SK-N-MC (cell line): ENCODE measurements around the gene PLEKHG2.

Experiments
- DNase-seq: peaks from one replicate; pipeline ENCODE4 v3.0.0-alpha.2; 2011; ENCODE audit warnings: low read depth, low spot score
- H3K27ac ChIP-seq: fragments of 200-600 bp; sonication (generic); 2 replicates; pipeline ENCODE4 v1.5.1; 2016; ENCODE audit warnings: mixed run types
- H3K36me3 ChIP-seq: fragments of 200-600 bp; sonication (generic); 2 replicates; pipeline ENCODE4 v1.6.1; 2017; ENCODE audit warnings: antibody characterized with exemption, low read length, mixed read lengths; ENCODE audit not compliant: insufficient read depth
- H3K4me3 ChIP-seq: fragments of 200-600 bp; sonication (generic); 2 replicates; pipeline ENCODE4 v1.5.1; 2016
- H3K9ac ChIP-seq: fragments of 200-600 bp; sonication (generic); 2 replicates; pipeline ENCODE4 v1.8.0; 2017; ENCODE audit warnings: mixed run types, mixed read lengths; ENCODE audit not compliant: insufficient read length
- H3K9me3 ChIP-seq: fragments of 200-600 bp; sonication (generic); 2 replicates; pipeline ENCODE4 v1.6.1; 2017; ENCODE audit warnings: low read depth, mild to moderate bottlenecking, antibody characterized with exemption, low read length, moderate library complexity, mixed read lengths
- EZH2 ChIP-seq: fragments of 200-600 bp; sonication (generic); IDR thresholded peaks from one replicate; pipeline ENCODE4 v1.6.1; 2017; ENCODE audit warnings: antibody characterized with exemption
- FOXP2 ChIP-seq: optimal IDR thresholded peaks from 2 replicates; pipeline ENCODE3; 2011; ENCODE audit warnings: mild to moderate bottlenecking, moderate library complexity; ENCODE audit not compliant: insufficient read depth; ENCODE audit errors: extremely low read length, control extremely low read depth
- POLR2AphosphoS5 ChIP-seq: IDR thresholded peaks from 2 replicates; pipeline ENCODE4 v1.6.1; 2012; ENCODE audit warnings: mild to moderate bottlenecking, low read depth, low read length, borderline replicate concordance

Gene PLEKHG2

GRCh38 chr19:39384839-39385568 is 27.5 kb upstream of the PLEKHG2 start:
- Histone ChIP-seq H3K36me3 (peaks cover 81% of the 10 kb centered on the region), H3K27ac (no peak overlapping the region), H3K9ac (no peak overlapping the region), H3K4me3 (no peak overlapping the region), H3K9me3 (no peaks in the 10 kb centered on the region)
- no peak for DNase-seq
- TF ChIP-seq EZH2: no peak
- TF ChIP-seq FOXP2: no peak
- peak; percentile 11; the same call in 1 of the 2 replicates for TF ChIP-seq POLR2AphosphoS5

DNA sequence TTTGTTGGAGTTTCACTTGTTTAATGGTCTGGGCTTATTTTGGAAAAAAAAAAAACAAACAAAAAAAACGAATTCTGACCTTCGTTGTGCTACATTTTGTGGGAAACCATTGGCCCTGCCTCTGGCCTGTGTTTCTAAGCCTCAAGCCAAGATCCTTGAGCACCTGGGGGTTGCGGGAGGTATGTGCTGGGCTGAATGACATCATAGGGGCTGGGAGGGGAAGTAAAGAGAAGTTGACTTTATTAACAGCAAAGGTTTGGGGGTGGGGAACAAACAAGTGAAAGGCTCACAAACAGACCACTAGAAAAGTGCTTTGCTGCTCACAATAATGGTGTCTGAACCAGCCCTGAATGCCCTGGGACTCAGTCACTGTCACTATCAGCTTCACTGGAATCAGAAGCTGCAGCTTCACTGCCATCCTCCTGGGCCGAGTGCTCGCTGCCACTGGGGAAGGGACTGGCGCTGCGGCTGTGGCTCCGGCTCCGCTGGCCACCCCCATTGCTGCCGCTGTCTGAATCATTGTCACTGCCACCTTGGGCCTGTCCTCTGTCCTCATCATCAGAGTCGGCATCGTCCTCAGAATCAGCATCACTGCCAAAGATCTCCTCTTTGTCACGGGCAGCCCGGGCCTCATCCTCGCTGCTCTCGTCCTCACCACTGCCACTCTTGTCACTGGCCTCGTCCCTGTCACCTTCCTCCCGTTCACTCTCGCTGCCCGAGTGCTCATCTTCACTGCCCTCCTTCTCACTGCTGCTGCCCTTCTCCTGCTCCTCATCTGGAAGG is 26.6 kb upstream of the PLEKHG2 start:
- no peak overlapping the region for H3K9ac ChIP-seq
- no peaks in the 10 kb centered on the region for H3K9me3 ChIP-seq
- TF ChIP-seq FOXP2 (no peak), EZH2 (no peak), POLR2AphosphoS5 (no peak)
- H3K4me3 ChIP-seq: no peak overlapping the region
- H3K27ac ChIP-seq: no peak overlapping the region
- H3K36me3 ChIP-seq: peaks cover 75% of the 10 kb centered on the region
- DNase-seq: no peak

DNA sequence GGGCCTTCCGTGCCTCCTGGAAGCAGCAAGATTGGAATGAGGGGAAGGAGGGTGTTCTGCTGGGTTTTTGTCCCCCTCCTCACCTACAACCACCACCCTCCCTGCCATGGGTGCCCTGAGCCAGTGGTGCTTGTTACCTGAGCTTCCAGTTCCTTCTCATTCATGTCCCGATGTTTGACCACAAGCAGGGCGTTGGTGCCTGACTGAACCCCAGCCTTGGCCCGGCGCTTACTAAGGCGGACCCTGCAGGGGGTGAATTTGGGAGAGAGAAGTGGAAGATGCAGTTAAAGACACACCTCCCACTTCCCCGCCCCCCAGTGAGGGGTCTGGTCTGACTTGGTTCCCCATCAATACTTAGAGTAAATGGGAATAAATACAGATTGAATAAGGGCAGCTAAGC is 25.9 kb upstream of the PLEKHG2 start:
- Histone ChIP-seq H3K9me3 (no peaks in the 10 kb centered on the region), H3K4me3 (no peak overlapping the region), H3K9ac (no peak overlapping the region), H3K36me3 (peaks cover 68% of the 10 kb centered on the region), H3K27ac (no peak overlapping the region)
- TF ChIP-seq EZH2 (no peak), POLR2AphosphoS5 (no peak), FOXP2 (no peak)
- no peak for DNase-seq

- Histone ChIP-seq H3K4me3 (no peak overlapping the region), H3K36me3 (peaks cover 52% of the 10 kb centered on the region), H3K9ac (no peak overlapping the region), H3K9me3 (no peaks in the 10 kb centered on the region), H3K27ac (no peak overlapping the region)
- no peak for DNase-seq
- TF ChIP-seq POLR2AphosphoS5 (no peak), EZH2 (no peak), FOXP2 (no peak)
These were observed 23.8 kb upstream of the PLEKHG2 start for GRCh38 chr19:39388657-39389056.

DNA sequence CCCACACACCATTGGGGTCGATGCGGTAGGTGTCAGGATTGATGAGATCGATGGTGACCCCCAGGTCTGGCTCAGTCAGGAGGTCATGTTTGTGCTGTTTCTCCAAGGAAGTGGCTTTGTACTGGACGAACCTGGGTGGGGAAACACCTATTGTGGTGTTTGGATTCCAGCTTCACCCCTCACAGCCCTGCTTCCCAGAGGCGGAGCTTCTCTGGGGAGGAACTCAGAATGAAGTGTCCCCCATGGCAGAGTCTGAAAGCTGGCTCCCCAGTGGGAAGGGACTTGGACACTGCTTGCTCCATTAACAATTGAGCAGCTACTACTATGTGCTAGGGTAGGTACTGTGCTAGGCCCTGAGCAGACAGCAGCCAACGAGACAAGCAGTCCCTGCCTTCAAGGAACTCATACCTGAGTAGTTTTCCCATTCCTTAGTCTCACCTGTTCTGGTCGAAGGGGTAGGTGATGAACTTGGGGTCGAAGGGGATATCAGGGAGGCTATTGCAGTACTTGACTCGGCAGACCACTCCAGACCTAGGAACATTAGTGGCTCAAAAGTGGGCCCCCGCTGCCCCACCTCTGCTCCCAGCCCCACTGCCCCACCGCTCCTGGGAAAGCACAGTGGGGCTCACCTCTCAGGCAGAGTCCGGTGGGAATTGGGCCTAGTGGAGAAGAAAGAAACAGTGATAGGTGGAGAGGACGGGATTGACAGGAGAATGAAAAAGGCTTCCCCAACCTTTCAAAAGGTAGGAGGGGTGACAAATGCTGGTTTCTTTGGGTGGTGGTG is 22.6 kb upstream of the PLEKHG2 start:
- TF ChIP-seq POLR2AphosphoS5 (no peak; the same call in 1 of the 2 replicates), FOXP2 (no peak), EZH2 (no peak)
- Histone ChIP-seq H3K27ac (no peak overlapping the region), H3K36me3 (peaks cover 45% of the 10 kb centered on the region)

GRCh38 chr19:39390451-39390750 is 22.1 kb upstream of the PLEKHG2 start:
- H3K27ac ChIP-seq: peak overlapping the region; percentile 97
- DNase-seq: no peak

More for the DNA sequence above, 22.6 kb upstream of the PLEKHG2 start:
- DNase-seq: no peak
- Histone ChIP-seq H3K4me3 (peak overlapping the region; percentile 96), H3K9me3 (no peaks in the 10 kb centered on the region), H3K9ac (peak overlapping the region; percentile 97)

GRCh38 chr19:39390751-39391437 is 21.6 kb upstream of the PLEKHG2 start, which contains the start of the genes MED29 and PAF1:
TSS of gene MED29 (plus strand) at chr19:39391378. CDS start at chr19:39391423, 45 bp downstream.
TSS of gene PAF1 (minus strand) at chr19:39391106. CDS start at chr19:39390864, 242 bp downstream.
- no peak for TF ChIP-seq FOXP2
- no peak for TF ChIP-seq EZH2
- peak; percentile 97 for TF ChIP-seq POLR2AphosphoS5
- H3K36me3 ChIP-seq: peaks cover 41% of the 10 kb centered on the region
- H3K4me3 ChIP-seq: peak within 1 kb of the TSS; percentile 96

More at GRCh38 chr19:39390451-39390750, 22.1 kb upstream of the PLEKHG2 start:
- Histone ChIP-seq H3K9me3 (no peaks in the 10 kb centered on the region), H3K36me3 (peaks cover 45% of the 10 kb centered on the region), H3K4me3 (peak overlapping the region; percentile 96), H3K9ac (peak overlapping the region; percentile 97)
- TF ChIP-seq FOXP2: no peak
- TF ChIP-seq POLR2AphosphoS5: no peak
- TF ChIP-seq EZH2: no peak

More at GRCh38 chr19:39390751-39391437, 21.6 kb upstream of the PLEKHG2 start, which contains the start of the genes MED29 and PAF1:
- H3K9me3 ChIP-seq: no peaks in the 10 kb centered on the region
- H3K9ac ChIP-seq: peak within 1 kb of the TSS; percentile 97
- DNase-seq: peak; percentile 100
- peak within 1 kb of the TSS; percentile 97 for H3K27ac ChIP-seq
